Neural cell (in vitro differentiated cells): ENCODE results near the gene PDGFB.

Experiments
- EP300 ChIP-seq: fragments of 450-650 bp; conservative IDR thresholded peaks from 2 replicates; pipeline ENCODE4 v1.6.1; 2014; ENCODE audit warnings: antibody characterized with exemption, mild to moderate bottlenecking, moderate library complexity; ENCODE audit not compliant: poor library complexity, severe bottlenecking
- EZH2 ChIP-seq: fragments of 200-600, 300-800 bp; shearing (Covaris generic), sonication (generic); IDR thresholded peaks from 2 replicates; pipeline ENCODE4 v1.6.1; 2014; ENCODE audit warnings: antibody characterized with exemption, low read length, borderline replicate concordance, mild to moderate bottlenecking; ENCODE audit not compliant: insufficient read depth, poor library complexity, severe bottlenecking
- MXI1 ChIP-seq: fragments of 450-650 bp; conservative IDR thresholded peaks from 2 replicates; pipeline ENCODE4 v1.6.1; 2014; ENCODE audit warnings: antibody characterized with exemption, mild to moderate bottlenecking; ENCODE audit not compliant: poor library complexity, severe bottlenecking
- POLR2AphosphoS5 ChIP-seq: IDR thresholded peaks from 2 replicates; pipeline ENCODE4 v1.6.1; 2012
- RAD21 ChIP-seq: fragments of 450-650 bp; conservative IDR thresholded peaks from 2 replicates; pipeline ENCODE4 v1.6.1; 2014; ENCODE audit warnings: antibody characterized with exemption, mild to moderate bottlenecking, moderate library complexity
- SMC3 ChIP-seq: fragments of 450-650 bp; conservative IDR thresholded peaks from 2 replicates; pipeline ENCODE4 v1.6.1; 2014; ENCODE audit warnings: antibody characterized with exemption, mild to moderate bottlenecking, moderate library complexity; ENCODE audit not compliant: poor library complexity
- TAF1 ChIP-seq: IDR thresholded peaks from 2 replicates; pipeline ENCODE4 v1.6.1; 2012; ENCODE audit warnings: low read depth
- TF ChIP-seq, protein P1 (sequence below): fragments of 450-650 bp; IDR thresholded peaks from 2 replicates; pipeline ENCODE4 v1.5.1; 2014; ENCODE audit warnings: antibody characterized with exemption, mild to moderate bottlenecking, moderate library complexity; ENCODE audit not compliant: poor library complexity, severe bottlenecking
- TF ChIP-seq, protein P2 (sequence below): IDR thresholded peaks from 2 replicates; pipeline ENCODE4 v1.6.1; 2012; ENCODE audit warnings: borderline replicate concordance

DNA sequence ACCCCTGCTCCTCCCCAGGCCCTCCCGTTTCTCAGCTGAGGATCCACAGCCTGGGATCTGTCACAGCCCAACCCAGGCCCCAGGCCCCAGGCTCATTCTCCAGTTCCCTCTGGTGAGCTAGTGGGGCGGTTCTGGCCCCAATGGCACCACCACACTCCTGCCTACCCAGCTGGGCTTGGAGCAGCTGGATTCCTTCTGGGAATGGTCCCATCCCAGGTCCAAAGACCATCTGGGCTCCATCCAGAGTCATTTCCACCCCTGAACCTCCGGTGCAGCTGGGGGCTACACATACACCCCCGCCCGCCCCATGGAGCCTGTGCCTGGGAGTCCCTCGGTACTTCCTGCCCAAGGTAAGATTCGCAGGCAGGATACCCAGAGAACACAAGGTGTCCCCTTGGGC is 35.5 kb upstream of the PDGFB start:
- TF ChIP-seq, protein P1, sequence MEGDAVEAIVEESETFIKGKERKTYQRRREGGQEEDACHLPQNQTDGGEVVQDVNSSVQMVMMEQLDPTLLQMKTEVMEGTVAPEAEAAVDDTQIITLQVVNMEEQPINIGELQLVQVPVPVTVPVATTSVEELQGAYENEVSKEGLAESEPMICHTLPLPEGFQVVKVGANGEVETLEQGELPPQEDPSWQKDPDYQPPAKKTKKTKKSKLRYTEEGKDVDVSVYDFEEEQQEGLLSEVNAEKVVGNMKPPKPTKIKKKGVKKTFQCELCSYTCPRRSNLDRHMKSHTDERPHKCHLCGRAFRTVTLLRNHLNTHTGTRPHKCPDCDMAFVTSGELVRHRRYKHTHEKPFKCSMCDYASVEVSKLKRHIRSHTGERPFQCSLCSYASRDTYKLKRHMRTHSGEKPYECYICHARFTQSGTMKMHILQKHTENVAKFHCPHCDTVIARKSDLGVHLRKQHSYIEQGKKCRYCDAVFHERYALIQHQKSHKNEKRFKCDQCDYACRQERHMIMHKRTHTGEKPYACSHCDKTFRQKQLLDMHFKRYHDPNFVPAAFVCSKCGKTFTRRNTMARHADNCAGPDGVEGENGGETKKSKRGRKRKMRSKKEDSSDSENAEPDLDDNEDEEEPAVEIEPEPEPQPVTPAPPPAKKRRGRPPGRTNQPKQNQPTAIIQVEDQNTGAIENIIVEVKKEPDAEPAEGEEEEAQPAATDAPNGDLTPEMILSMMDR: no peak
- no peak for TF ChIP-seq POLR2AphosphoS5
- no peak for TF ChIP-seq EP300
- TF ChIP-seq SMC3: no peak
- TF ChIP-seq, protein P2, sequence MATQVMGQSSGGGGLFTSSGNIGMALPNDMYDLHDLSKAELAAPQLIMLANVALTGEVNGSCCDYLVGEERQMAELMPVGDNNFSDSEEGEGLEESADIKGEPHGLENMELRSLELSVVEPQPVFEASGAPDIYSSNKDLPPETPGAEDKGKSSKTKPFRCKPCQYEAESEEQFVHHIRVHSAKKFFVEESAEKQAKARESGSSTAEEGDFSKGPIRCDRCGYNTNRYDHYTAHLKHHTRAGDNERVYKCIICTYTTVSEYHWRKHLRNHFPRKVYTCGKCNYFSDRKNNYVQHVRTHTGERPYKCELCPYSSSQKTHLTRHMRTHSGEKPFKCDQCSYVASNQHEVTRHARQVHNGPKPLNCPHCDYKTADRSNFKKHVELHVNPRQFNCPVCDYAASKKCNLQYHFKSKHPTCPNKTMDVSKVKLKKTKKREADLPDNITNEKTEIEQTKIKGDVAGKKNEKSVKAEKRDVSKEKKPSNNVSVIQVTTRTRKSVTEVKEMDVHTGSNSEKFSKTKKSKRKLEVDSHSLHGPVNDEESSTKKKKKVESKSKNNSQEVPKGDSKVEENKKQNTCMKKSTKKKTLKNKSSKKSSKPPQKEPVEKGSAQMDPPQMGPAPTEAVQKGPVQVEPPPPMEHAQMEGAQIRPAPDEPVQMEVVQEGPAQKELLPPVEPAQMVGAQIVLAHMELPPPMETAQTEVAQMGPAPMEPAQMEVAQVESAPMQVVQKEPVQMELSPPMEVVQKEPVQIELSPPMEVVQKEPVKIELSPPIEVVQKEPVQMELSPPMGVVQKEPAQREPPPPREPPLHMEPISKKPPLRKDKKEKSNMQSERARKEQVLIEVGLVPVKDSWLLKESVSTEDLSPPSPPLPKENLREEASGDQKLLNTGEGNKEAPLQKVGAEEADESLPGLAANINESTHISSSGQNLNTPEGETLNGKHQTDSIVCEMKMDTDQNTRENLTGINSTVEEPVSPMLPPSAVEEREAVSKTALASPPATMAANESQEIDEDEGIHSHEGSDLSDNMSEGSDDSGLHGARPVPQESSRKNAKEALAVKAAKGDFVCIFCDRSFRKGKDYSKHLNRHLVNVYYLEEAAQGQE: no peak
- TF ChIP-seq EZH2: no peak
- TF ChIP-seq MXI1: no peak
- TF ChIP-seq RAD21: no peak
- no peak for TF ChIP-seq TAF1
